Lower lobe of right lung (tissue), 2 donors: ENCODE results near the gene DCST1. TPM values are rescaled to one million over a fixed set of nuclear protein-coding genes. Genes with fewer than 3 reads are reported as not detected.

Experiments used
- ATAC-seq, 2 donors: fragments of 200-7000 bp; cut with Tn5 transposase; one replicate each; pipeline ENCODE4 v1.9.1; 2020 to 2022; ENCODE audit warnings: mild to moderate bottlenecking in 2 of 2, moderate library complexity in 2 of 2
- DNase-seq: peaks from one replicate; pipeline ENCODE4 v3.0.0-alpha.2; 2020
- H3K27ac ChIP-seq: fragments of 200-600 bp; one replicate; pipeline ENCODE4 v1.8.0; 2022
- H3K27me3 ChIP-seq: fragments of 200-600 bp; one replicate; pipeline ENCODE4 v1.8.0; 2022; ENCODE audit warnings: low read depth
- H3K36me3 ChIP-seq: fragments of 200-600 bp; one replicate; pipeline ENCODE4 v1.8.0; 2022; ENCODE audit warnings: mild to moderate bottlenecking
- H3K4me1 ChIP-seq: fragments of 200-600 bp; one replicate; pipeline ENCODE4 v1.8.0; 2022
- H3K4me3 ChIP-seq: fragments of 200-600 bp; one replicate; pipeline ENCODE4 v1.8.0; 2022; ENCODE audit warnings: mild to moderate bottlenecking
- H3K9me3 ChIP-seq: fragments of 200-600 bp; one replicate; pipeline ENCODE4 v1.8.0; 2022
- intact Hi-C: fragments of 100-400 bp; cut with DNase I; formaldehyde crosslinking; loops from one replicate; pipeline ENCODE4 v1.11.0; 2022
- total RNA-seq: library from RNA; stranded (reverse); fragmentation: NEBNext Ultra II Directional; extraction: Animal tissue kit (Norgen Biotek cat#: 25700); gene quantifications from one replicate; pipeline ENCODE4 v1.2.1, GENCODE V29; 2021
- TF ChIP-seq, protein P1 (sequence below): fragments of 200-600 bp; IDR thresholded peaks from one replicate; pipeline ENCODE4 v1.8.0; 2022; ENCODE audit warnings: antibody characterized with exemption, mild to moderate bottlenecking
- donor health status: DM: no; HTN: yes; CAD: no; lungs with severe emphysema.

Gene DCST1
- total RNA-seq, 1 donor from 2014 or later = not detected

DNA sequence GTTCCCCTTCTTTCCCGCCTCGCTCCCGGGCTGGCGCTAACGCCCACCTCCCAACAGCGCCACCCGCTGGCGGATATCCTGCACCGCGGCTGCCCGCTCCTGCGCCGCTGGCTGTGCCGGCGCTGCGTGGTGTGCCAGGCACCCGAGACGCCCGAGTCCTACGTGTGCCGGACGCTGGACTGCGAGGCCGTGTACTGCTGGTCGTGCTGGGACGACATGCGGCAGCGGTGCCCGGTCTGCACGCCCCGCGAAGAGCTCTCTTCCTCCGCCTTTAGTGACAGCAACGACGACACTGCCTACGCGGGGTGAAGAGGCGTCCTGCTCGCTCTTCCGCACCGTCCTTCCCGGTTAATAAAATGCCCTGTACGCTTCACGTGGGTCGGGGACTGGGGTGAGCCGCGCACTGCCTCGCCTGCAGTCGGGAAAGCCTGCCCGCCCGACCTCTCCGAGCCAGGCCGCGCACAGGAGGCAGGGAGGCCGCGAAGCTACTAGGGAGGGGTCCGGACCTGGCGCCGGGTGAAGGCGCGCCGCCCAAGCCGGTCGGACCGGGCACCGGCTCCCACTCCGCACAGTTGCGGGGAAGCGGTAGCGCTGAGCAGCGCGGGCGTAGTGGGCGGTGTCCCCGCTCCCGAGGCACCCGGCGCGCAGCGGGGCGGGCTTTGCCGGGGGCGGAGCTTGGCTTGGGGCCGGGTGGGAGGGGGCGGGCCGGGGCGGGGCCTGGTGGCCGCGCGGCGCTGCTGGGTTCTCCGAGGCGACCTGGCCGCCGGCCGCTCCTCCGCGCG is 17.1 kb downstream of the DCST1 start, which contains the start of gene ADAM15:
Gene ADAM15 (plus strand): TSS at position 757 of the 782 bp plus-strand sequence. CDS start 71 bp downstream, outside the sequence.
- Histone ChIP-seq H3K27me3 (no peaks in the 10 kb centered on the region), H3K4me1 (peaks cover 31% of the 10 kb centered on the region), H3K9me3 (no peaks in the 10 kb centered on the region), H3K27ac (peak within 1 kb of the TSS; percentile 89), H3K36me3 (peaks cover 26% of the 10 kb centered on the region), H3K4me3 (peak within 1 kb of the TSS; percentile 67)
- TF ChIP-seq, protein P1, sequence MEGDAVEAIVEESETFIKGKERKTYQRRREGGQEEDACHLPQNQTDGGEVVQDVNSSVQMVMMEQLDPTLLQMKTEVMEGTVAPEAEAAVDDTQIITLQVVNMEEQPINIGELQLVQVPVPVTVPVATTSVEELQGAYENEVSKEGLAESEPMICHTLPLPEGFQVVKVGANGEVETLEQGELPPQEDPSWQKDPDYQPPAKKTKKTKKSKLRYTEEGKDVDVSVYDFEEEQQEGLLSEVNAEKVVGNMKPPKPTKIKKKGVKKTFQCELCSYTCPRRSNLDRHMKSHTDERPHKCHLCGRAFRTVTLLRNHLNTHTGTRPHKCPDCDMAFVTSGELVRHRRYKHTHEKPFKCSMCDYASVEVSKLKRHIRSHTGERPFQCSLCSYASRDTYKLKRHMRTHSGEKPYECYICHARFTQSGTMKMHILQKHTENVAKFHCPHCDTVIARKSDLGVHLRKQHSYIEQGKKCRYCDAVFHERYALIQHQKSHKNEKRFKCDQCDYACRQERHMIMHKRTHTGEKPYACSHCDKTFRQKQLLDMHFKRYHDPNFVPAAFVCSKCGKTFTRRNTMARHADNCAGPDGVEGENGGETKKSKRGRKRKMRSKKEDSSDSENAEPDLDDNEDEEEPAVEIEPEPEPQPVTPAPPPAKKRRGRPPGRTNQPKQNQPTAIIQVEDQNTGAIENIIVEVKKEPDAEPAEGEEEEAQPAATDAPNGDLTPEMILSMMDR = peak; percentile 98
- DNase-seq (peak; percentile 92), ATAC-seq (peak; percentile 93)
- intact Hi-C loops = no loop called here

DNA sequence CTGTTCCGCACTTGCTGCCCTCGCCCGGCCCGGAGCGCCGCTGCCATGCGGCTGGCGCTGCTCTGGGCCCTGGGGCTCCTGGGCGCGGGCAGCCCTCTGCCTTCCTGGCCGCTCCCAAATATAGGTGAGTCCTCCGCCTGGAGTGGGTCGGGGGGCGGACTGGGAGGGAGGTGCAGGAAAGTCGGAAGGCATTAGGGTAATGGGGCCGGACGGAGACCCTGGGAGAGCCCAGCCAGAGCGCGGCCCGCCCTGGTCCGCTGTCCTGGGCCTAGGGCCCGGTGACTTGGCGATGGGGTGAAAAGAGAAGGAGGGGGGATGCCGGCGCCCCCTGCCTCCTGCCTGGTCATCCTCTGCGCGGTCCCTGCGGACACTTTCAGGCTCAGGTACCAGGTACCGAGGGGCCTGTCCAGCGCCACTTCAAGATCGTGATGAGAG is 17.7 kb downstream of the DCST1 start:
- TF ChIP-seq, protein P1 = no peak
- Histone ChIP-seq H3K4me1 (peaks cover 31% of the 10 kb centered on the region), H3K27ac (peak overlapping the region; percentile 89), H3K36me3 (peaks cover 32% of the 10 kb centered on the region), H3K27me3 (no peaks in the 10 kb centered on the region), H3K9me3 (no peaks in the 10 kb centered on the region), H3K4me3 (peak overlapping the region; percentile 67)
- intact Hi-C loops = no loop called here
- DNase-seq = no peak
- peak; percentile 11 to 13 for ATAC-seq

DNA sequence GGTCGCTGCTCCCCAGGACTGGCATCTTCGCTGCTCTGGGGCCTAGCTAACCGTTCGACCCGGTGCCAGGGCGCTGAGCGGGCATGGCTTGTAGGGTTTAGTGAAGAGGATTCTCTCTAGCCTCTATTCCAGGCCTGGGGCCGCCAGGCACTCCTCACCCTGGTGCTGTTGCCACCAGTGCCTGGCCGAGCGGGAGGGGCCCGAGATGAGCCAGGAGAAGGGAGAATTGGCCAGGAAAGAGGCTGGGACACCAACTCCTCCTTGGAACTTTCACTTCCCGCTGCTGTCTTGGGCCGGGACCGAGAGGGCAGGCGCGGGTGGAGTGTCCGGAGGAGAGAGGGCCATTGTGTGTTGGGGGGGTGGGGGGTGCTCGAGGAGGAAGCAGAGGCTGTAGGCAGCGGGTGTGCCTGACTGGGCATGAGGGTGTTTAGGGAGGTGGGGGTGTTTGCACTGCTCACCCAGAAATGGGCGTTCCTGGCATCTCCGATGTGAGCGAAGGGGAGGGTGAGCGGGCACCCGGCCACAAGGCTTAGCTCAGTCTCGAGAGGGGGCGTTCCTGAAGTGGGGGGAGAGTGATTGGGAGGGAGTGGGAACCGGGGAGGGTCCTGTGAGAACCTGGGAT is 18.3 kb downstream of the DCST1 start:
- ATAC-seq = peak; percentile 57 to 63
- peak overlapping the region; percentile 89 for H3K27ac ChIP-seq
- DNase-seq = peak; percentile 81
- intact Hi-C loops = no loop called here
- peak overlapping the region; percentile 67 for H3K4me3 ChIP-seq
- peaks cover 38% of the 10 kb centered on the region for H3K36me3 ChIP-seq
- TF ChIP-seq, protein P1 = no peak
- no peaks in the 10 kb centered on the region for H3K9me3 ChIP-seq
- H3K4me1 ChIP-seq = peaks cover 31% of the 10 kb centered on the region
- H3K27me3 ChIP-seq = no peaks in the 10 kb centered on the region

DNA sequence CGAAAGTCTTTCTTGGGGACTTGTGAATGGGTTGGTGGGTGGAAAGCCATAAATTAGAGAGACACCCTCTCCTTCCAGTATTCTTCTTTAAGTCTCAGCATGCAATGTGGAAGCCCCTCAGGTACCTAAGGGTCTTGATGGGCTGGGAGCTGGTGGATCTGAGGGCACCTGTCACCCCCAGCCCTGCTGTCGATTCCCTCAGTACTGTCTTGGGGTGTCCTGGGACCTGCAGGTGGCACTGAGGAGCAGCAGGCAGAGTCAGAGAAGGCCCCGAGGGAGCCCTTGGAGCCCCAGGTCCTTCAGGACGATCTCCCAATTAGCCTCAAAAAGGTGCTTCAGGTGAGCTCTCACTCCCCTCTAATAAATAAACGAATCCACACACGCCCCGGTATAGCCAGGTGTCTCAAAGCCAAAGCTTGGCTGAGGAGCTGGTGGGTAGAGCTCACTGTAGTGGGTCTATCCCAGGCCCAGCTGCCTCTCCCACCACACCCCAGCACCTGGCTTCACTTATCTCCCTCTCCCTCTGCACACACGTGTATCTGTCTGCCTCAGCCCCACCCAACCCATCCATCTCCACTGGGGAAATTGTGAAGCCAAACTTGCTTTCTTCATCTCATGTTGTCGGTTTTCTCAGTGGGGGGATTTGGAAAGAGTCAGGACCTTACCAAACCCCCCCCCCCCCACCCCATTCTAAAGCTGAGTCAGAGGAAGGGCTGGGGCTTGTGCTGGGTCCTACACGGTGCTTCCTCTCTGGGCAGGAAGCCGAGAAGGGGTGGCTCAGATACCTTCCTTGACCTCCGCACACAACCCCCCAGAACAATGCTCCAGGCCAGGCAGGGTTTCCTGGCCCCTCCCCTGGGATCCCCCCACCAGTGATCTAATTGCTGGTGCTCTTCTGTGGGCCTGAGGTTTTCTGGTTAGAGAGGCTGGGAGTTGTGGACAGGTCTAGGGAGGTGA is 19.1 kb downstream of the DCST1 start:
- Histone ChIP-seq H3K27me3 (no peaks in the 10 kb centered on the region), H3K4me1 (peaks cover 31% of the 10 kb centered on the region), H3K36me3 (peaks cover 46% of the 10 kb centered on the region), H3K9me3 (no peaks in the 10 kb centered on the region), H3K4me3 (peak overlapping the region; percentile 67), H3K27ac (peak overlapping the region; percentile 59)
- intact Hi-C loops = no loop called here
- TF ChIP-seq, protein P1 = peak; percentile 21
- no peak for ATAC-seq
- no peak for DNase-seq

DNA sequence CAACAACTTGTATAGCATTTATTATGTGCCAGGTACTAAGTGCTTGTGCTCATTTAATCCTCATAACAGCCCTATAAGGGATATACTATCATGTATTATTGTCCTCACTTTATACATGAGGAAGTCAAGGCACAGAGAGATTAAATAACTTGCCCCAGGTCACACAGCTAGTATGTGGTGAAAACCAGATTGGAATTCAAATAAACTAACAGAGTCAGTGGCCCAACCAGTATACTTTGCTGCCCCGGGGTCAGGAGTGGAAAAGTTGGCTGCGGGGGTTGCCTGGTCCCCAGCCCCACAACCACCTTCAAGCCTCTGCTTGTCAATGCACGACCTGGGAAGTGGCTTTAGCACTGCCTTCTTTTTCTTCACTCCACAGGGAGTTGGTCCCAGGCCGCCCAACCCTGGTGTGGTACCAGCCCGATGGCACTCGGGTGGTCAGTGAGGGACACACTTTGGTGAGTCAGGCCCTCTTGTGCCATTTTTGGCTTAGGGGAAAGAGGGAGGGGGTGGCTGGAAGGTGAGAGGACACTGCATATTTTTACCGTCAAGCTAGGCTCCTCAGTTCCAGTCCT is 20.0 kb downstream of the DCST1 start:
- Histone ChIP-seq H3K4me3 (peak overlapping the region; percentile 67), H3K27ac (no peak overlapping the region), H3K27me3 (no peaks in the 10 kb centered on the region), H3K9me3 (no peaks in the 10 kb centered on the region), H3K36me3 (peaks cover 55% of the 10 kb centered on the region), H3K4me1 (peaks cover 31% of the 10 kb centered on the region)
- intact Hi-C loops = no loop called here
- TF ChIP-seq, protein P1 = no peak
- no peak for ATAC-seq
- no peak for DNase-seq
